ENCODE measurements around the gene TAGAP.

Gene TAGAP

DNA sequence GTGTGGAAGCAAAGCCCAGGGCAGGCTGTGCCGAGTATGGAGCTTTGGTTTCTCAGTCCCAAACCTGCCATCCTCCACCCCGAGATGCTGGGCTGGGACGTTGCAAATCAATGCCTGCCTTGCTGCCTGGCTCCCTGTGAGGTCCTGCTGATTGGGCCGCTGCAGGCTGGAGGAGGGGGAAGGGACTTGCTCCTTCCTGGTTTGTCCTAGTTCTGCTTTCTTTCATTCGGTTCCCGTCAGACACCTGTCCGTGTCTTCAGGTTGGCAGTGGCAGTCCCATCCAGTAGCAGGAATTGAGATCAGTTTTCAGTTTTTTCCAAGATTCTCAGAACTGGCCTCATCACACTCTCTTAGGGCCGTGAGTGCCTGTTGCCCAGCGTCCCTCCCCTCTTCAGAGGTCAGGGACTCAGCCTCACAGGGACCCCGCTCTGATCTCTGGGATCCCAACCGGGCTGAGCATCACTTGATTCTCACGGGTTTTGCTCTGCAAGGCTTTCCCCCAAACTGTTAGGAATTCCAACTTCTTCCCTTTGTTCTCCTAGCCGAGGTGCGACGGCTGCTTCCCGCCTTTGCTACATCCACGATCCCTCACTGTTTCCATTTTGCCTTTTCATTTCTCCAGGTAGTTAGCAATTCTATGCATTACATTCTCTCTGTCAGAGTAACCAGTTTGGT lies 24.2 kb upstream of the TAGAP start:
- no peak for ATAC-seq

DNA sequence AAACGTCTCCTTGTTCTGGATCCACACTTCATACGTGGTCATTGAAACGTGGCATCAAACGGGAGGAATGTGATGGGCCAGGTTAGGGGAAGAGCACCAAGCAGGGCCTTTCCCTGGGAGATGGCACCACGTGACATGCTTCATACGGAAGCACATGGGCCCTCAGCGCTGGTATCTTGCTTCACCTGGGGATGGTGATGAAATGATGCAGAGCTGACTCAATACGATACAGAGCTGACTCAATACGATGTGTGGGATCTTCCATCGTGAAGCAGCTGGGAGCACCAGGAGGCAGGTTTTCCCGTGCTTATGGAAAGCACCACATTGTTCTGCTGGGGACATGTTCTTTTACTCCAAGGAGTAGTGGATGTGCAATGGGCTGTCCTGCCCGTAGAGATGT lies 22.5 kb upstream of the TAGAP start:
- ATAC-seq, result no peak

DNA sequence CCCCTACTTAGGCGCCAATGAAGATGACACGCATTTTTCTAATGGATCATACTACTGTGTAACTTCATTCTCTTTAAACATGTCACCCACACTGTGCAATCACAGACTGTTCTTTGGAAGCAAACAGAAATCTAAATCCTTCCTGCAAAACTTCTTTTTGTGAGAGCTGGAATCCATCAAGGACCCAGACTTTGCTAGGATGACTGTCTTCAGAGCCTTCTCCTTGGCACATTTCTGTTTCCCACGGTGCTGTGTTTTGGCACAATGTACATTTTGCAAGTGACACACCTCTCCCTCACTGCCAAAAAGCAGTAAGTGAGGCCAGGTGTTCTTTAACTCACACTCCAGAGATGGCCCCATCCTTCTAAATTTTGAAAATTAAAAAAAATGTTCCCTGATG lies 21.7 kb upstream of the TAGAP start:
- ATAC-seq, result no peak

DNA sequence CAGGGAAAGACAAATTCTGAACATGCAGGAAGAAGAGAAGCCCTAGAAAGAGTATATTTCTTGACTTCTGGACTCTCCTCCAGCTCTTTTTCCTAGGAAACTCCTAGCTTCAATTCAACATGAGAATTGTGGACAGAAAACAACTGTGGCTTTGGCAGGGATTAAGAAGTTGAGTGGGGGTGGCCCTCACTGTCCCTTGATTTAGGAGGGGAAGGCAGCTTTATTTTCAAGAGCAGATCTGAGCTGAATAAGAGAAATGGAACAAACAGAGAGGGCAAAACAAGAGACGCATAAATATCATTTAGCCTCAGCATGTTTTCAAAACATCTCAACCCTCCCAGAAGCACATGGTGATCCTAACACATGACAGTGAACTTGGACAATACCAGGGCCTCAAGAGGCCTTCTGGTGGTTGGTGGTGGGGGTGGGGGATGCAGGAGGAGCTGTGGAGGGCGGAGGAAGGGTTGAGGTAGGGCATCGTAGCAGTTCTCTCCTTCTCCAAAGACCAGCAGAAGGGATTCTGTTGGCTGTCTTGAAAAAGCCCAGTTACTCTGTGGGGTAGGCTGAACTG lies 21.1 kb upstream of the TAGAP start:
- ATAC-seq, result no peak

DNA sequence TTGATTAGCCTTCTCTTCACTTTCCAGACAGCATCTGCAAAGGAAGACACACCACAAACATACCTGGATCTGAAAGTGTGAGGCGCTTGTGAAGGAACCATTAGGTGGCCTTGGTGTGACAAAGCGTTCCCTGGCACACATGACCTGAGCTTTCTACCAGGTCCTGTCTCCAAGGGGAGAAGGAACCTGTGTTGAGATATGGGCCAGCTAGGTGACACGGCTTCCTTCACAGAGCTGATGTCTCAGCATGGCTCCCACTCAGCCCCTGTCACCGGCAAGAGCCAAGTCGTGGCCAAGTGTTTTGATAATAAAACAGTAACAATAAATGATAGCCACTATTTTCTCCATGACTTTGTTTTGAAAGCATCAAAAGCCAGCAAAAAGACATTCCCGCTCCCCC lies 20.3 kb upstream of the TAGAP start:
- ATAC-seq, result no peak

DNA sequence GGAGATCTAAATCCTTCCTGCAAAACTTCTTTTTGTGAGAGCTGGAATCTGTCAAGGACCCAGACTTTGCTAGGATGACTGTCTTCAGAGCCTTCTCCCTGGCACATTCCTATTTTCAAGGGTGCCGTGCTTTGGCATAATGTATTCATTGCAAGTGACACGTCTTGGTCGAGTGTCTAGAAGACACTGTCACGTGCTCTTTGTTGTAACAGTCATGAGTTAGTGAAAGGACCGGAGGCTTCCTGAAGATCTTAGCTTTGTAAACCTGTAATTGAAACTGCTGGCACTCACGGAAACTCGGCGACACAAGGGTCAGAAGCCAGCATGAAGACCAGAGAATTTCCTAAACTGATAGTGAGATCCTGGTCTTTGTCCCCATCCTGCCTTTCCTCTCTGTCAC lies 19.7 kb upstream of the TAGAP start:
- ATAC-seq, result no peak

DNA sequence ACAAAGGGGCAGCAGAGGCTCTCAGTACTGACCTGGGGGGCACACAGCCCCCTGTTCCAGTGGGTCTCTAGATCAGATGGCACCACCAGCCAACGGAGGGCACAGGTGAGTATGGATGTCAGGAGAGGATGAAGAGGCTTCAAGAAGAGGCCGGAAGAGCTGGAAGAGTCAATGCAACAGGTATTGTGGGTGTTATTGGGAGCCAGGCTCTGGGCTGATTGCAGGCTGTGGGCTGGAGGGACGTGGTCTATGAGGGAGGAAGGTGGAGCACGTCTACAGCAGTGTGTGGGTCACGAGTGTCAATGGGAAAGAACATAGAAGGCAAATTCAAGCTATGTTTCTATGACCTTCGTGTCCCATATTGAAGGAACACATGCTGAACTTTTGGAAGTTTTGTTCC lies 18.8 kb upstream of the TAGAP start:
- no peak for ATAC-seq

DNA sequence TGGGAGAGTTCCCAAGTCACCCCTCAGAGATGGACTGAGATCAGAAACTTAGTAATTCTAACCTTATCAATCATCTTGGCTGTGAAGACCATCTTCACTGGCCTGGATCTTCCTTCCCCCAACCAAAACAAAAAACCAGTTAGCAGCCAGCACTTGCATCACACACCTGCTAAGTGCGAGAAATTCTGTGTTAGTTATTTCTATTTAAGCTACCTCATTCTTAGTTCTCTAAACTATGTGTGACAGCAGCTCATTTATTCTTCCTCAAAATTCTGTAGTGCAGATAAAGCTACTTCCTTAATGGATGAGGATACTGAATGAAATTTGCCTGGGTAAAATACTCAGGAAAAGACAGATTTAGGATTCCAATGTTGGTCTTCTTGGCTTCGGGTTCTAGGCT lies 18.2 kb upstream of the TAGAP start:
- ATAC-seq, result no peak

DNA sequence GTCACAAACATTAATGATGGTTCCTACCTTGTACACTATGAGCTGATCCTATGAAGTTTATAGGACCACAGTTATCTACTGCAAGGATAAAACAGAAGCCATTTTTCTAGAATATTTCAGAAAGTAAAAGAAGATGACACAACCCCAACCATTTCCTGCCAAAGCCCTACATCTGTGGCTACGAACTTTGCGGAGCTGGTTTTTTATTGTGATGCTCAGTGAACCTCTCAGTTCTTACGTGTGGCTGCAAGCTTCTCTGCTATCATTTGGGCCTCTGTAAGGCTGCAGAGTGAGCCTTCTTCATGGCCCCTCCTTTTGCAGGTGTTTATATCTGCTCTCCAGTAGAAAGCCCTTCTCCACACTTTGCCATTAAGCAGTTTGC lies 17.8 kb upstream of the TAGAP start:
- ATAC-seq, result peak; percentile 79

DNA sequence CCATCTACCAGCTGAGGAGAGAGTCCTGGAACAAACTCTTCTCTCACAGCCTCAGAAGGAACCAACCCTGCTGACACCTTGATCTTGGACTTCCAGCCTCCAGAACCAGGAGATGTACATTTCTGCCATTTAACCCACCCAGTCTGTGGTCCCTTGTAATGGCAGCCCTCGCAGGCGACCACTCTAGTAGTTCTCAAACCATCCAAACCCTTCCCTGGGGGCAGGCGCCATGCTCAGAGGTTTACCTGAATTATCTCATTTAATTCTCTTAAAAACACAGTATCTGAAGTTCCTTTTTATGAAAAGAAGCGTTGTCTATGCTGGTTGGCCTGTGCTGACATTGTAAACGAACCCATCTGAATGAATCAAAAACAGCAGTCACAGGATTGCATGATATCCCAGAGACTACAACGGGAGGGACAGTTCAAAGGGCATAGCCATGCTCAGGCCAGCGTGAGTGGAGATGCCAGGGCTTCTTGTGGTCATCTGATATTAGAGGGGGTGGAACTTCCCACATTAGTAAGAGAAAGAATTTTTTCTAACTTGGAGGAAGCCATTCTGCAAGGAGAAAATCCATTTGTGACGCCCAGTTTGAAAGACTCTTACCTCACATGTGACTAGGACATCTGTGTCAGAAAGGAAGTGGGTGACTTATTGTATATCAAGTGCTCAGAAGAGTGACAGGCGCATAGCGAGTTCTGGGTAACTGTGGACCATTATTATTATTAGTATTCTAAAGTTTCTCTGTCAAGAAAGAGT lies 17.2 kb upstream of the TAGAP start:
- peak; percentile 87 to 89 for ATAC-seq

DNA sequence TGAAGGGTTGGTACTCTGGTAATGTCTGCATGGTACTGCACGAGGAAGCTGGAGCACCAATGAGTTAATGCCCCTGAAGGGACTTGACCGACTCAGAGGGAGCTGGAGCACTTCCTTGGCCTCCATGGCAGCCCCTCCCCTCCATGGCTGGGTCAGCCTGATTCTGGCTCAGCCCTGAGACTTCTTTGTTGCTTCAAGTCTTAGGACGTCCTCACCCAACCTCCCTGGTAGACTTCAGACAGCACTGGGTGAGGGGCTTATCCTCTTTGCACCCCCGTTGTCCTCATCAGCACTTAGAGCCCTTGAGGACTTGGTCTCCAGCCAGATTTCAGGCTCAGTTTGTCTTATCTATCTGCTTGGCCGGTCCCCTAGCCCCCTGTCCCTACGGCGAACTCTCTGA lies 16.4 kb upstream of the TAGAP start:
- ATAC-seq, result no peak

DNA sequence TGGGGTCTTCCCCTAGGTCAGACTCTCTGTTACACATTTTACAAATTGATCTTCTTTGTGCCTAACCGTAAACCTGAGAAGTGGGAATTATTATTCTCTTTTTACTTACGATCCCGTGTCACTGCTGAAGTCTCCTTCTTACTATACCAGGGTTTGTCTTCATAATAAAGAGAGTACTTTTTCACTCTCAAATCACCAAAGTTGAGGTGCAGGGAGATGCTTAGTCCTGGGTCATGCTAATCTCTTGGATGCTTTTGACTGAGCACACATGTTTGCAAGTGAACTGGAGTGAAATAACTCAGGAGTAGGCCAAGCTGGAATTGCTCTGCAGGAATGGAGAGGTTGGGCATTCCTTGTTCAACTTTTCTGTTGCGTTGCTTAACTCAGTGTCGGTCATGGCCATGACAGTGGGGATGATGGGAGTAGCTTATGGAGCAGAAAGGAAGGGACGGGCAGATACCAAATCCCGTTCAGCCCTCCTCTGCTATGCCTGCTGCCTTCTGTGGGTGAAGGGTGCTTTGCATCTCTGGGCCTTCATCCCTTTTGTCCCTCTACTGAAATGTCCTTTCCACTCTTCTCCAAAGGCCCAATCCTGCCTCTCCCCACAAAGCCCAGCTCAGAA lies 15.2 kb upstream of the TAGAP start:
- no peak for ATAC-seq

DNA sequence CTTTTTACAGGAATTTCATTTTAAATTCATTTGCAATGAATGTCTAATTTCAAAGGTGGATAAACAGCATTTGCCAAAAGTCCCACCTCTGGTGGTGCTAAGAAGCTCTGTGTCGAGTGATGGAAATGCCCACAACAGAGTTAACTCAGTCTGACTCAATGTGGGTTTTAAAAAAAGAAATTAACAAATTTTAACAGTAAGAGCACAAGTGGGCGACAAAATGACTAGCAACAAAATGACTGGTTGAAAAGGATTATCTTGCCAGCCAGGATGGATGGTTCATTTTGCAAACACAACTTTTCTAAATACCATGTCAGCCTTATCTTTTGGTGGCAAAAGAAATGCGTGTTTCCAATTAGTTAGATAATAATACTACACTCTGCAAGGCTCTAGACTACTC lies 14.3 kb upstream of the TAGAP start:
- peak; percentile 51 to 63 for ATAC-seq

DNA sequence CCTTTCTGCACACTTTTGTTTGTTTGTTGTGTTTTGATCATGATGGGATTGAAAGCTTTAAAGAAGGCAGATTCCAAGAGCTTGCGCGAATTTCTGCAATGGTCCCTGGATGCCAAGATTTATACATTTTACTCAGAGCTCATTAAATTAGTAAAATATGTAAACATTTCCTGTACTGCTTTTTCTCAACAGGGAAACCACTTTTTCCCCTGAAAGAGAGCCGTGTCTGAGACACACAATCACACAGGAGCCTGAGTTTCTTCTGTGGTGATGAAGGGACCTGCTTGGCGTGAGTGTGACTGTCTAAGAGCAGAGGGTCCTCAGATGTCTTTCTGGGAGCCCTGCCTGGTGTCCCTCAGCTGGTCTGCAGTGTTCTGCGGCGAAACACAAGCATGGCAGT lies 12.1 kb upstream of the TAGAP start:
- no peak for ATAC-seq

DNA sequence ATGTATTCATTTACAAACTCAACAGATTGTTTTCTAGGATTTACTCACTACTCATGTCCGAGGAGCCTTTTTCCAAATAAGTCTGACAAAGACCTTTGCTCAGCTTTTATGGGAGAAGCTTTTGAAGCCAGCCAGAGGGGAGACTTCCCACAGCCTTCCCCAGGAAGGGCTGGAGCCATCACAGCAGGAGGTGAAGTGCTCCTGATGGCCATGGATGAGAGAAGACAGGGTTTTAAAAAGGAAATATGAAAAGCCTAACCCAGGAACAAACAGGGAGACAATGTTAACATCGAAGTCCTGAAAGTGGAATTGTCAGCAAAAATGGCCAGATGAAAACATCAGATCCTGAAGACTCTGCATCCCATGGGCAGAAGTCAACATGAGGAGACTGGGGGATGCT lies 11.6 kb upstream of the TAGAP start:
- no peak for ATAC-seq

DNA sequence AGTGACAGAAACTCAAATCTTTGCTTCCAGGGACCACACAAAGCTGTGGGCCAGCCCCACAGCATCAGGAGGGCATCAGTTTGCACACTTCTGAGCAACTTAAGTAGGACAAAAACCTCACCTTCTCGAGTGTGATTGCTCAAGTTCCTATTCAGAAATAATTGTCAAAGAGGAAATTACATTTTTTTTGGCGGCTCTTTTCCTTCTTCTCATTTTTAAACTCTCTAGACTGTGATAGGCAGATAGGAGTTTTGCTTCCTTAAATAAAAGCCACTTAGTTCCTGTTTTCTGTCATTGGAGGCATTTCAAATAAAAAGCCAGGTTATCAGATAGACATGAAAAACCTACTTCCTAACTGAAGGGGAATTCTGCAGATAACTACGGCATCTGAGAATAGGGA lies 11.2 kb upstream of the TAGAP start:
- ATAC-seq, result no peak

DNA sequence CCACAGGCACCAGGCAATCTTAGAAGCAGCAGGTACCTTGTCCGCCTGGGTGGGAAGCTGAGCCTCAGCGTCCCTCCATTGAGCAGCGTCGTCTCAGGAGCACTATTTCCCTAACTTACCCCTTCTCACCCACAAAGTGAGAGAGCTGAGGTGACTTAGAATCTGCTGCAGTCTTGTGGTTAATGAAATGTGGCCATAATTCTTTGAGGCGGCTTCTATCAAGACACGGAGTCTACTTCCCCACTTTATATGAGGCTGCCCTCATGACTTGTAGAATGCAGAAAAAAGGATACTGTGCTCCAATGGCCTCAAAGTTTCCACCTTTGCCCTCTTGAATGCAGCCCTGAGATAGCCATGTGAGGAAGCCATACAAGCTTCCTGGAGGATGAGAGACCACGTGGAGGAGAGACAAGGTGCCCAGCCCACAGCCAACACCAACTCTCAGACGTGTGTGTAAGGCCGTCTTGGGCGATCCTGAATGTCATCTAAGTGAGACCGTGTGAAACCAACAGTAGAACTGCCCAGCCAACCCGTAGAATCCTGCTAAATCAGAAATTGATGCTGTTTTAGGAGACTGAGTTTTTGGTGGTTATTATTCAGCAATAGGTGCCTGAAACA lies 9.1 kb upstream of the TAGAP start:
- no peak for ATAC-seq

DNA sequence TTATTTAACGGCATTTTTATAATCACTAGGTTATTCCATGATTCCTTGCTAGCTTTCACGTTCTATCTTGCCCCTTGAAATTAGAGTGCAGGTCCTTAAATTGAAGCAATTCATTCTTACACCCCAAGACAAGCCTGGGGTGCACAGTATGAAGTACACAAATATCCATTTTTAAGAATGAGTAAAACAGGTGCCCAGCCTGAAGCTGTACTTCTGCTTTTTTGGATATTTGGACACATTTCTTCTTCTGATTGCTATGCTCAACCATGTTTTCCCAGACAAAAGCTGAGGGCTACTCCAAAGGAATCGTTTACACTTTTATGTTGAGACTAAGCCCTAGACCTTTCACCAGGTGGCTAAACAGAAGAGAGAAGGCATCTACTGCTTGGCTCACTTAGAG lies 7.9 kb upstream of the TAGAP start:
- ATAC-seq, result no peak

DNA sequence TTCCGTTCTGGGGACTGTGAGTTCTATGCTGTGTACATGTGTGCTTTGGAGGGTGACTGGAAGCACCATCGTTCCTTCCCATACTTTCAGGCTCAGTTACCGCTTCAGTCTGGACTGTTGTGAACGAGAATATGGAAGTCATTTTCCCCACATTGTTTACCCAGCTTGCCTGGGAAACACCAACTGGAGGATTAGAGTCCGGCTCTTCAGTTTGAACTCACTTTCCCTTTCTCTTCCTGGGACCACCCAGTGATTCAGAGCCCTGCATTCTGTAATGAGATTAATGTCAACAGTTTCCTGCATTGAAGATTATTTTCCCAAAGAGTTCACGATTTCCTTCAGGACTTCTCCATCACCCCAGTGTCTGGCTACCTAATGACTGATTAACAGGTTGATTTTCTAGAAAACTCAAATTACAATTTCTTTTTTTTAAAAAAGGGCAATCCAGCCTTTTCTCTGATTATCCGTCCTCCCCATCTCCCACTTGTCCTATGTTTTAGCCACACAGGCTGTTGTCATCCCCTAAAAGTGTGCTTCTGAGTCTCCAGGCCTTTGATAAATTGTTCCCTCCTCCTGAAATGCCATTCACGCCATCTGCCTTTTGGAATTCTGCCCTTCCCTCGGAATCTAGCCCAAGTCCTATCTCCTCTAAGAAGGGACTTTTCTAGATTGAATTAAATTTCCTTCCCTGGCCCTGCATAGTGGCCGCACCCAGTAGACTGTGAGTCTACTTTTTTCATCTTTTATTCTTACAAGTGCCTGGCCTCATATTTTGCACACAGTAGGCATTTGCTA lies 3.3 kb upstream of the TAGAP start:
- ATAC-seq, result no peak

DNA sequence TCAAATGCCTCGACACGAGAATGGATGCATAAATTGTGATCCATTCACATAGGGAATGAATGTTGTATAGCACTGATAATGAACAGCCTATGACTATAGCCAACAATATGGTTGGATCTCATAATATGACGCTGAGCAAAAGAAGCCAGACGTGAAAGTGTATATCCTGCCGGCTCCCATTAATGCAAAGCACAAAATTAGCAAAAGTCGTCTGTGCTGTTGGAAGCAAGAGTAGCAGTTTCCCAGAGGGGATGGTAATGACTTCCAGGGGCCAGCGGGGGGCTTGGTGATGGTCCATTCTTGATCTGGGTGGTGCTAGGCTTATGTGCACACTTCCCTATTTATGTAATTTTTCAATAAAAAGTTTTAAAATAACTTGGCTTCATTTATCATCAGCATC lies 1.0 kb upstream of the TAGAP start:
- ATAC-seq, result no peak

DNA sequence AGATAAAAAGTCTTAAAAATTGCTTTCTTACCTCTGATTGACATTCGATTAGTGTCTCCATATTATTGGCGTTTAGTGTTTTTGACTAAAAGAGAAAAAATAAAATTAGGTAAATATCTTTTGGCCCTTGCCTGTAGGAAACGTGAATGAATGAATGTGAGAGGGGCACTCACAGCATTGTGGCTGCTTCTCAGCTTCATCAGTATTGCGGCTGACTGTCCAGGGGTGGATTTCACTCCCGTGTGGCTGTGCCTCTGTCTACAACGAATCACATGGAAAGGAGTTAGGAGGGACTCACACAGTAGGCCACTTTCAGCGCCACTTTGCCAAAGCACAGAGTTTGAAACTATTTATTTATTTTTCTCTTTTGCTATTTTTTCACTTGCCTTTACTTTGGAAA lies 844 bp downstream of the TAGAP start:
- ATAC-seq, result no peak

DNA sequence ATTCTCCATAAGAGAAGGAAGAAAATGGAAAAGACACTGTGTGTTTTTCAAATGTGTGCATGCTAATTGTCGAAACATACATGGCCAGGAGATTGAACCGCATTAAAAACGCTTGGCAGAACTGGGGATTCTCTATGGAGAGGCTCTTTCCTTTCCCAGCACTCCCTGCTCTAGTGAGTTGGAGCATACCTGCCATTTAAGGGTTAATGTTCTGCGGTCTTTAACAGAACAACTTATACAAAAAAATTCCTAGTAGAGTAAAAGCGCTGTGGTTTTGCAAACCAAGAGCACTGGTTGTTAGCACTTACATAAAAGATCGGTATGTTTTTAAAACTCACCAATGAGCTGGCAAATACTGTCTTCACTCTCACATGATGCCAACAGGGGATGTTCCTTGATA lies 1.5 kb downstream of the TAGAP start:
- peak; percentile 4 to 5 for ATAC-seq

DNA sequence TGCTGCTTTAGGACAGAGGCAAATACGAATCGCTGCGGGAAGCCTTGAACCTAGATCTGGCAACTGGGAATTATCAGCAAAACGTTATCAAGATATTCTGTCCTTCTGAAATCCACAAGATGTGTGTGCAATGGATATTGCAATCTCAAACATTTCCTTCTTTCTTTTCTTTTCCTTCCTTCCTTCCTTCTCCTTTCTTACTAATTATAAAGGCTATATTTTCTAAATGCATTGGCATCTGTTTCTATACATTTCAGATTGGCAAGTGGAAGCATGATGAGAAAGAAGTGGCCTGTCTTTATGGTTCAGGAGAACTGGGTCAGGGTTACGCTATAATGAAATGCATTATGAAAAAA lies 2.0 kb downstream of the TAGAP start:
- ATAC-seq, result no peak
